Fibroblast of lung (primary cell): ENCODE data around the gene BAIAP3.

Source experiments
- EZH2 ChIP-seq: IDR thresholded peaks from 2 replicates; pipeline ENCODE4 v1.5.1; 2012; ENCODE audit warnings: low read length, control low read depth, mild to moderate bottlenecking; ENCODE audit errors: missing control alignments
- TF ChIP-seq, protein P1 (sequence below), 2 donors: IDR thresholded peaks in 1 of 2; conservative IDR thresholded peaks in 1 of 2; 1 replicate in 1 of 2; 2 replicates in 1 of 2; pipeline ENCODE4 v1.5.1; 2011 to 2012; ENCODE audit warnings: low read length in 2 of 2, control low read depth in 1 of 2, inconsistent platforms in 1 of 2, low read depth in 1 of 2, mild to moderate bottlenecking in 1 of 2

DNA sequence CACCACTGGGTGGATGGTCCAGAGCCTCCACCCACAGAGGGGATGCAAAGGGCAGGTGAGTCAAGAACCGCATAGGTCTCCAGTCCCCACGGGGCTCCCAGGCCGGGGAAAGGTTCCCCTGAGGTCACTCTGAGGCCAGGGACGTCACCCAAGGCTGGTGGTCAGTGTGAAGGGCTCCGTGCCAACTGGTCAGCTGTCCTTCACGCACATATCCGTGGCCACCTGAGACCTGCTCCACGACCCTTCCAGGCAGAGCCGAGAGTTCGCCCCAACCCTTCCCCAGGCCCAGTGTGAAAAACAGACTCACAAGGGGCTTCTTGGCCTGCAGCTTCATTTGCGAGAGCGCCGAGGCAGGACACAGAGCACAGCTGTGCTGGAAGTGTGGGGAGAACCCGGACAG, 15.5 kb downstream of the BAIAP3 start:
- TF ChIP-seq, protein P1, sequence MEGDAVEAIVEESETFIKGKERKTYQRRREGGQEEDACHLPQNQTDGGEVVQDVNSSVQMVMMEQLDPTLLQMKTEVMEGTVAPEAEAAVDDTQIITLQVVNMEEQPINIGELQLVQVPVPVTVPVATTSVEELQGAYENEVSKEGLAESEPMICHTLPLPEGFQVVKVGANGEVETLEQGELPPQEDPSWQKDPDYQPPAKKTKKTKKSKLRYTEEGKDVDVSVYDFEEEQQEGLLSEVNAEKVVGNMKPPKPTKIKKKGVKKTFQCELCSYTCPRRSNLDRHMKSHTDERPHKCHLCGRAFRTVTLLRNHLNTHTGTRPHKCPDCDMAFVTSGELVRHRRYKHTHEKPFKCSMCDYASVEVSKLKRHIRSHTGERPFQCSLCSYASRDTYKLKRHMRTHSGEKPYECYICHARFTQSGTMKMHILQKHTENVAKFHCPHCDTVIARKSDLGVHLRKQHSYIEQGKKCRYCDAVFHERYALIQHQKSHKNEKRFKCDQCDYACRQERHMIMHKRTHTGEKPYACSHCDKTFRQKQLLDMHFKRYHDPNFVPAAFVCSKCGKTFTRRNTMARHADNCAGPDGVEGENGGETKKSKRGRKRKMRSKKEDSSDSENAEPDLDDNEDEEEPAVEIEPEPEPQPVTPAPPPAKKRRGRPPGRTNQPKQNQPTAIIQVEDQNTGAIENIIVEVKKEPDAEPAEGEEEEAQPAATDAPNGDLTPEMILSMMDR (conservative IDR thresholded peaks at IDR 0.05 in 1 of 2, IDR thresholded peaks at IDR 0.05 in 1 of 2; ENCODE audit: low read depth in 1 of 2, low read length in 2 of 2), result no peak
- TF ChIP-seq EZH2, result no peak
